ENCODE measurements around the gene IL17C.

Gene IL17C

DNA sequence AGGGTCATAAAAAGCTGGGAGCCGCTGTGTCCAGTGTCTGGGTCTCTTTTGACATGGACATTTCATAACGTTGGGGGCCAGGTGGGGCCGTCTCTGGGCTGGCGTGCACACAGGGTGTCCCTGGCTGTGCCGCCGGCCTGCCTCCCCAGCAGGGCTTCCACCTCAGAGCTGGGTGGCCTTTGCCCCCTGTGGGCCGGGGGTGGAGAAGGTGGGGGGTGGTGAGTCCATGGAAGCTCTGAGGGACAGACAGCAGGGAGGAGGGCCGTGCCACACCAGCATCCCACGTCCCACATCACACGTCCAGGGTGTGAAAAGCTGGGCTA is 48.8 kb downstream of the IL17C start:
- no peak for DNase-seq

GRCh38 chr16:88687676-88688012 is 49.3 kb downstream of the IL17C start:
- DNase-seq, result no peak

- no peak for DNase-seq
These were observed 49.8 kb downstream of the IL17C start for GRCh38 chr16:88688013-88688778.

Data from T1000 (cell line).